Liver (tissue), 3 donors: ENCODE results near the gene GTF2H2C_2.
"Not testable (repeated sequence)": the region's sequence is repeated elsewhere in the genome, so short reads cannot be mapped to it uniquely, and the experiment has no call there.

Experiments
- ATF3 ChIP-seq: IDR thresholded peaks from 2 replicates; pipeline ENCODE4 v1.6.1; 2016; ENCODE audit warnings: antibody characterized with exemption
- FOXA1 ChIP-seq: IDR thresholded peaks from 2 replicates; pipeline ENCODE4 v1.6.1; 2016; ENCODE audit warnings: antibody characterized with exemption
- JUND ChIP-seq, 2 donors: IDR thresholded peaks; 2 replicates each; pipeline ENCODE4 v1.6.1; 2016; ENCODE audit warnings: antibody characterized with exemption in 2 of 2
- RXRA ChIP-seq, 2 donors: IDR thresholded peaks; 2 replicates each; pipeline ENCODE4 v1.6.1; 2017 to 2018; ENCODE audit warnings: antibody characterized with exemption in 2 of 2, mild to moderate bottlenecking in 1 of 2
- TAF1 ChIP-seq: conservative IDR thresholded peaks from 2 replicates; pipeline ENCODE4 v1.6.1; 2016; ENCODE audit warnings: antibody characterized with exemption, mild to moderate bottlenecking
- ZBTB33 ChIP-seq: IDR thresholded peaks from 2 replicates; pipeline ENCODE4 v1.6.1; 2016; ENCODE audit warnings: antibody characterized with exemption
- TF ChIP-seq, protein P1 (sequence below): fragments of 150-350 bp; IDR thresholded peaks from 2 replicates; pipeline ENCODE4 v1.5.1; 2017; ENCODE audit warnings: improper control_type of control experiment, low read depth, low read length; ENCODE audit not compliant: missing input control
- TF ChIP-seq, protein P2 (sequence below): IDR thresholded peaks from 2 replicates; pipeline ENCODE4 v1.6.1; 2016; ENCODE audit warnings: antibody characterized with exemption, mild to moderate bottlenecking
- donor health status: healthy.
- donor health status: healthy.

GRCh38 chr5:70421322-70421721 is 6.2 kb downstream of the GTF2H2C_2 start:
- TF ChIP-seq, protein P1, sequence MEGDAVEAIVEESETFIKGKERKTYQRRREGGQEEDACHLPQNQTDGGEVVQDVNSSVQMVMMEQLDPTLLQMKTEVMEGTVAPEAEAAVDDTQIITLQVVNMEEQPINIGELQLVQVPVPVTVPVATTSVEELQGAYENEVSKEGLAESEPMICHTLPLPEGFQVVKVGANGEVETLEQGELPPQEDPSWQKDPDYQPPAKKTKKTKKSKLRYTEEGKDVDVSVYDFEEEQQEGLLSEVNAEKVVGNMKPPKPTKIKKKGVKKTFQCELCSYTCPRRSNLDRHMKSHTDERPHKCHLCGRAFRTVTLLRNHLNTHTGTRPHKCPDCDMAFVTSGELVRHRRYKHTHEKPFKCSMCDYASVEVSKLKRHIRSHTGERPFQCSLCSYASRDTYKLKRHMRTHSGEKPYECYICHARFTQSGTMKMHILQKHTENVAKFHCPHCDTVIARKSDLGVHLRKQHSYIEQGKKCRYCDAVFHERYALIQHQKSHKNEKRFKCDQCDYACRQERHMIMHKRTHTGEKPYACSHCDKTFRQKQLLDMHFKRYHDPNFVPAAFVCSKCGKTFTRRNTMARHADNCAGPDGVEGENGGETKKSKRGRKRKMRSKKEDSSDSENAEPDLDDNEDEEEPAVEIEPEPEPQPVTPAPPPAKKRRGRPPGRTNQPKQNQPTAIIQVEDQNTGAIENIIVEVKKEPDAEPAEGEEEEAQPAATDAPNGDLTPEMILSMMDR = not testable (repeated sequence)
- TF ChIP-seq TAF1; RXRA (IDR thresholded peaks at IDR 0.05); ZBTB33; JUND (IDR thresholded peaks at IDR 0.05); ATF3; FOXA1: not testable (repeated sequence)
- TF ChIP-seq, protein P2, sequence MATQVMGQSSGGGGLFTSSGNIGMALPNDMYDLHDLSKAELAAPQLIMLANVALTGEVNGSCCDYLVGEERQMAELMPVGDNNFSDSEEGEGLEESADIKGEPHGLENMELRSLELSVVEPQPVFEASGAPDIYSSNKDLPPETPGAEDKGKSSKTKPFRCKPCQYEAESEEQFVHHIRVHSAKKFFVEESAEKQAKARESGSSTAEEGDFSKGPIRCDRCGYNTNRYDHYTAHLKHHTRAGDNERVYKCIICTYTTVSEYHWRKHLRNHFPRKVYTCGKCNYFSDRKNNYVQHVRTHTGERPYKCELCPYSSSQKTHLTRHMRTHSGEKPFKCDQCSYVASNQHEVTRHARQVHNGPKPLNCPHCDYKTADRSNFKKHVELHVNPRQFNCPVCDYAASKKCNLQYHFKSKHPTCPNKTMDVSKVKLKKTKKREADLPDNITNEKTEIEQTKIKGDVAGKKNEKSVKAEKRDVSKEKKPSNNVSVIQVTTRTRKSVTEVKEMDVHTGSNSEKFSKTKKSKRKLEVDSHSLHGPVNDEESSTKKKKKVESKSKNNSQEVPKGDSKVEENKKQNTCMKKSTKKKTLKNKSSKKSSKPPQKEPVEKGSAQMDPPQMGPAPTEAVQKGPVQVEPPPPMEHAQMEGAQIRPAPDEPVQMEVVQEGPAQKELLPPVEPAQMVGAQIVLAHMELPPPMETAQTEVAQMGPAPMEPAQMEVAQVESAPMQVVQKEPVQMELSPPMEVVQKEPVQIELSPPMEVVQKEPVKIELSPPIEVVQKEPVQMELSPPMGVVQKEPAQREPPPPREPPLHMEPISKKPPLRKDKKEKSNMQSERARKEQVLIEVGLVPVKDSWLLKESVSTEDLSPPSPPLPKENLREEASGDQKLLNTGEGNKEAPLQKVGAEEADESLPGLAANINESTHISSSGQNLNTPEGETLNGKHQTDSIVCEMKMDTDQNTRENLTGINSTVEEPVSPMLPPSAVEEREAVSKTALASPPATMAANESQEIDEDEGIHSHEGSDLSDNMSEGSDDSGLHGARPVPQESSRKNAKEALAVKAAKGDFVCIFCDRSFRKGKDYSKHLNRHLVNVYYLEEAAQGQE = not testable (repeated sequence)
